Natural killer cell (primary cell): ENCODE data around the gene EPG5. TPM values are rescaled to one million over a fixed set of nuclear protein-coding genes. Genes with fewer than 3 reads are reported as not detected.
A peak's percentile ranks its signal among the peaks of the same experiment; 100 is the strongest.

Source experiments
- ATAC-seq, 3 donors: fragments of 150-1000 bp in 2 of 3; fragments of 200-7000 bp in 1 of 3; cut with Tn5 transposase; 1 replicate in 1 of 3; 2 replicates in 2 of 3; pipeline ENCODE4 v1.10.0; 2021; ENCODE audit warnings: mild to moderate bottlenecking in 2 of 3, moderate library complexity in 2 of 3
- DNase-seq, 2 donors: peaks; one replicate each; pipeline versions ENCODE4 v3.0.0 to v3.0.0-alpha.2; 2013 to 2021; ENCODE audit warnings: mixed read lengths in 1 of 2
- H3K27ac ChIP-seq: one replicate; pipeline ENCODE4 v1.5.1; 2013; ENCODE audit warnings: mild to moderate bottlenecking, low read length
- H3K27me3 ChIP-seq: one replicate; pipeline ENCODE4 v1.6.1; 2013; ENCODE audit warnings: low read length; ENCODE audit not compliant: control insufficient read depth, insufficient read depth
- H3K36me3 ChIP-seq: one replicate; pipeline ENCODE4 v1.6.1; 2013; ENCODE audit warnings: low read length; ENCODE audit not compliant: control insufficient read depth, insufficient read depth
- H3K4me1 ChIP-seq: one replicate; pipeline ENCODE4 v1.6.1; 2013; ENCODE audit warnings: low read length; ENCODE audit not compliant: control insufficient read depth, insufficient read depth
- H3K4me3 ChIP-seq: one replicate; pipeline ENCODE4 v1.5.1; 2013; ENCODE audit warnings: low read length
- H3K9me3 ChIP-seq: one replicate; pipeline ENCODE4 v1.6.1; 2013; ENCODE audit warnings: low read length; ENCODE audit not compliant: control insufficient read depth, insufficient read depth
- H3K27ac Mint-ChIP-seq, 2 donors: one replicate each; pipeline ENCODE4 v1.8.0; 2022; ENCODE audit warnings: mild to moderate bottlenecking in 2 of 2, mixed read lengths in 2 of 2, moderate library complexity in 1 of 2
- H3K27me3 Mint-ChIP-seq, 2 donors: one replicate each; pipeline ENCODE4 v1.8.0; 2022; ENCODE audit warnings: low read depth in 2 of 2, mixed read lengths in 2 of 2
- H3K36me3 Mint-ChIP-seq: one replicate; pipeline ENCODE4 v1.8.0; 2022; ENCODE audit warnings: mixed read lengths
- H3K4me1 Mint-ChIP-seq, 2 donors: one replicate each; pipeline ENCODE4 v1.8.0; 2022; ENCODE audit warnings: mixed read lengths in 2 of 2
- H3K4me3 Mint-ChIP-seq: one replicate; pipeline ENCODE4 v1.8.0; 2022; ENCODE audit warnings: mild to moderate bottlenecking, moderate library complexity, mixed read lengths
- H3K9me3 Mint-ChIP-seq, 2 donors: one replicate each; pipeline ENCODE4 v1.8.0; 2022; ENCODE audit warnings: mixed read lengths in 2 of 2
- CTCF ChIP-seq: fragments of 200-600 bp; IDR thresholded peaks from one replicate; pipeline ENCODE4 v1.8.0; 2022; ENCODE audit warnings: antibody characterized with exemption
- WGBS: methylation state at CpG from one replicate; pipeline ENCODE4 v1.1.7; 2013; ENCODE audit warnings: missing lambda C conversion rate; ENCODE audit not compliant: insufficient coverage; 5-methylcytosine and 5-hydroxymethylcytosine counted together
- intact Hi-C: fragments of 100-400 bp; cut with micrococcal nuclease; formaldehyde crosslinking; loops from one replicate; pipeline ENCODE4 v1.14.2; 2022
- total RNA-seq, 4 donors: library from RNA; stranded (reverse); fragments of 120-200 nt in 1 of 4; gene quantifications; one replicate each; pipeline versions ENCODE4 v1.2.3 to v1.2.4, GENCODE V29; 2013 to 2022

Gene EPG5
- total RNA-seq, 3 donors from 2014 or later (not counting 1 experiment from before 2014, with no cell fraction given) = 81.3 to 133 (median 99.6) TPM

DNA sequence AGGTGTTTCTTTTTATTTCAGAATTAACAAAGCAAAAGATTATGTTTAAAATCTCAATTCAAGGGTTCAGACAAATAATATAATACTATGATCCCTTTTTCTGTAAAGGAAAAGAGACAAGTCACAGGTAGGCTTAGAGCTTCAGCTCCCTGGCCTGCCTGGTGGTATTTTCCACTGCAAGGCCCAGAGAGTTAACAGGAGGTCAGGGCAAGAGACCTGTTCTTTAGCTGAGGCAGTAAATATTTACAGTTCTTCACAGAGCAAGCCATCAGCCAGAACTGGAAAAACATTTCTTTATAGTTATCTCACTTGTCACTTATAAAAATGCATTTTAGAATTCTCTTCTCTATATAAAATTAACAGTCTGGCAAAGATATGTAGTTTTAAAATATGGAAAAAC, 70.1 kb downstream of the EPG5 start:
- Mint-ChIP-seq H3K27ac (peak overlapping the region in 1 of 2 donors; percentile 20), H3K9me3 (no peaks in the 10 kb centered on the region), H3K36me3 (peaks cover 30% of the 10 kb centered on the region), H3K27me3 (no peaks in the 10 kb centered on the region), H3K4me1 (peaks cover 13 to 29% of the 10 kb centered on the region in 2 donors), H3K4me3 (no peak overlapping the region)
- H3K9me3 ChIP-seq = no peaks in the 10 kb centered on the region
- H3K27me3 ChIP-seq = no peaks in the 10 kb centered on the region
- no peak for TF ChIP-seq CTCF
- intact Hi-C loops = no loop called here
- H3K4me1 ChIP-seq = no peaks in the 10 kb centered on the region
- H3K36me3 ChIP-seq = peaks cover 47% of the 10 kb centered on the region
- no peak for DNase-seq
- no peak overlapping the region for H3K4me3 ChIP-seq
- no peak overlapping the region for H3K27ac ChIP-seq
- no peak for ATAC-seq

DNA sequence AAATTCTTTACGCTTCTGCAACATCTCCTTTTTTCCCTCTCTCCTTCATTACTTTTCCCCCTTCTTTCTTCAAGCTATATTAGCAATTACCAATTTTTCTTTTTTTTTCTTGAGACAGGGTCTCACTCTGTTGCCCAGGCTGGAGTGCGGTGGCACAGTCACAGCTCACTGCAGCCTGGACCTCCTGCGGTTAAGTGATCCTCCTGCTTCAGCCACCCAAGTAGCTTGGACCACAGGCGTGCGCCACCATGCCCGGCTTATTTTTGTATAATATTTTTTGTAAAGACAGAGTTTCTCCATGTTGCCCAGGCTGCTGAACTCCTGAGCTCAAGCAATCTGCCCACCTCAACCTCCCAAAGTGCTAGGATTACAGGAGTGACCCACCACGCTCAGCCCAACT, 70.7 kb downstream of the EPG5 start:
- no peaks in the 10 kb centered on the region for H3K9me3 Mint-ChIP-seq
- peaks cover 28% of the 10 kb centered on the region for H3K36me3 Mint-ChIP-seq
- no peak for TF ChIP-seq CTCF
- Histone ChIP-seq H3K36me3 (peaks cover 42% of the 10 kb centered on the region), H3K4me3 (no peak overlapping the region), H3K27me3 (no peaks in the 10 kb centered on the region), H3K9me3 (no peaks in the 10 kb centered on the region), H3K27ac (no peak overlapping the region), H3K4me1 (no peaks in the 10 kb centered on the region)
- intact Hi-C loops = no loop called here
- H3K27me3 Mint-ChIP-seq = no peaks in the 10 kb centered on the region
- DNase-seq (no peak), ATAC-seq (no peak)
- peak overlapping the region; percentile 33 for H3K4me3 Mint-ChIP-seq
- H3K4me1 Mint-ChIP-seq = peaks cover 8 to 23% of the 10 kb centered on the region in 2 donors
- peak overlapping the region in 1 of 2 donors; percentile 1 for H3K27ac Mint-ChIP-seq
- 96% methylated on average over 7 of the region's 7 CpGs for WGBS

- Mint-ChIP-seq H3K4me1 (peaks cover 6 to 18% of the 10 kb centered on the region in 2 donors), H3K9me3 (no peaks in the 10 kb centered on the region), H3K36me3 (peaks cover 16% of the 10 kb centered on the region), H3K27ac (peak overlapping the region in 1 of 2 donors; percentile 1), H3K27me3 (no peaks in the 10 kb centered on the region), H3K4me3 (no peak overlapping the region)
- H3K27ac ChIP-seq = no peak overlapping the region
- DNase-seq (no peak), ATAC-seq (no peak)
- H3K4me1 ChIP-seq = peaks cover 7% of the 10 kb centered on the region
- H3K4me3 ChIP-seq = no peak overlapping the region
- H3K27me3 ChIP-seq = no peaks in the 10 kb centered on the region
- TF ChIP-seq CTCF = no peak
- no peaks in the 10 kb centered on the region for H3K9me3 ChIP-seq
- no CpG with 5 or more reads among the region's 1 CpG for WGBS
- intact Hi-C loops = no loop called here
- peaks cover 34% of the 10 kb centered on the region for H3K36me3 ChIP-seq
These were observed 71.8 kb downstream of the EPG5 start for GRCh38 chr18:45895339-45895738.

GRCh38 chr18:45894818-45895217, 72.3 kb downstream of the EPG5 start:
- H3K27ac ChIP-seq = no peak overlapping the region
- Mint-ChIP-seq H3K4me1 (peaks cover 11 to 22% of the 10 kb centered on the region in 2 donors), H3K27ac (peak overlapping the region; percentile 1 to 2), H3K36me3 (peaks cover 15% of the 10 kb centered on the region), H3K27me3 (no peaks in the 10 kb centered on the region), H3K9me3 (no peaks in the 10 kb centered on the region), H3K4me3 (no peak overlapping the region)
- no peak overlapping the region for H3K4me3 ChIP-seq
- ATAC-seq = no peak
- TF ChIP-seq CTCF = no peak
- WGBS = 99% methylated on average over 3 of the region's 3 CpGs
- peaks cover 31% of the 10 kb centered on the region for H3K36me3 ChIP-seq
- peaks cover 10% of the 10 kb centered on the region for H3K4me1 ChIP-seq
- no peaks in the 10 kb centered on the region for H3K9me3 ChIP-seq
- H3K27me3 ChIP-seq = no peaks in the 10 kb centered on the region
- no peak for DNase-seq
- intact Hi-C loops = no loop called here
